LNCAP (cell line): Measurements from ENCODE around the gene HAND2.

Experiments used
- TF ChIP-seq, protein P1 (sequence below): fragments of 450-650 bp; IDR thresholded peaks from 2 replicates; pipeline ENCODE4 v1.5.1; 2017; ENCODE audit warnings: mild to moderate bottlenecking

The HAND2 gene

DNA sequence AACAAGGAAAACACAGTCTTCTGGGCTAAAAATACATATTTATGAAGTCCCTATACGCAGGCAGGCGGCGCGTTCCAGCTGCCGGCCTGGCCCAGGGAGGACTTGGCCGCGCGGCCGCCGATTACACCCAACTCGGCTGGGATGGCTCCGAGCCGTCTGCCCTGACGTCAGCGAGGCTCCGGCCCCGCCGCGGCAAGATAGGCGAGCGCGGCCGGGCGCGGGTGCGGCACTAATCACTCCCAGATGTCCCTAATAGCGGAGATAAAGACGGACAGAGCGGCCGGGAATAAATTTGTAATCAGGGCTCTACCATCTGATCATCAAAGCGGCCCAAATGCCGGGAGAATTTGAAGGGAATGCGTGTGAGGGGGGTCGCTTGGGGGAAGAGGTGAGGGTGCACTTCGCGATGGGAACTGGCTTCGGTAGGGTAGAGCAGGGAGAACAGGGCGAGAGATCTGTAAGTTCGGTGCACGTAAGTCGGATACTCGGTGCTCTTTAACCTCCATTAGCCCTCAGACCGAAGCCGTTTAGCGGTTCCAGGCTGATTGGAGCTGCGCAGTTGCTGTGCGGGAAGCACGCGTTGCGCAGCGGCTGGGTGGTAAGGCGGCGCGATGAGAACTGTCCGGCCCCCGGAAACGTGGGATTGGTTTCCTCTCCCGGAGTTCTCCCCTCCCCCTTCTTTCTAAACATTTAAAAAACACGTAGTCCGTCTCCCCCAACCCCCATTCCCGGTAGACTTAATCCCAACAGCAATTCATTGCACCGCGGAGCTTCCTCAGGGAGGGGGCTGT lies 7.7 kb downstream of the HAND2 start:
- TF ChIP-seq, protein P1, sequence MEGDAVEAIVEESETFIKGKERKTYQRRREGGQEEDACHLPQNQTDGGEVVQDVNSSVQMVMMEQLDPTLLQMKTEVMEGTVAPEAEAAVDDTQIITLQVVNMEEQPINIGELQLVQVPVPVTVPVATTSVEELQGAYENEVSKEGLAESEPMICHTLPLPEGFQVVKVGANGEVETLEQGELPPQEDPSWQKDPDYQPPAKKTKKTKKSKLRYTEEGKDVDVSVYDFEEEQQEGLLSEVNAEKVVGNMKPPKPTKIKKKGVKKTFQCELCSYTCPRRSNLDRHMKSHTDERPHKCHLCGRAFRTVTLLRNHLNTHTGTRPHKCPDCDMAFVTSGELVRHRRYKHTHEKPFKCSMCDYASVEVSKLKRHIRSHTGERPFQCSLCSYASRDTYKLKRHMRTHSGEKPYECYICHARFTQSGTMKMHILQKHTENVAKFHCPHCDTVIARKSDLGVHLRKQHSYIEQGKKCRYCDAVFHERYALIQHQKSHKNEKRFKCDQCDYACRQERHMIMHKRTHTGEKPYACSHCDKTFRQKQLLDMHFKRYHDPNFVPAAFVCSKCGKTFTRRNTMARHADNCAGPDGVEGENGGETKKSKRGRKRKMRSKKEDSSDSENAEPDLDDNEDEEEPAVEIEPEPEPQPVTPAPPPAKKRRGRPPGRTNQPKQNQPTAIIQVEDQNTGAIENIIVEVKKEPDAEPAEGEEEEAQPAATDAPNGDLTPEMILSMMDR = no peak

DNA sequence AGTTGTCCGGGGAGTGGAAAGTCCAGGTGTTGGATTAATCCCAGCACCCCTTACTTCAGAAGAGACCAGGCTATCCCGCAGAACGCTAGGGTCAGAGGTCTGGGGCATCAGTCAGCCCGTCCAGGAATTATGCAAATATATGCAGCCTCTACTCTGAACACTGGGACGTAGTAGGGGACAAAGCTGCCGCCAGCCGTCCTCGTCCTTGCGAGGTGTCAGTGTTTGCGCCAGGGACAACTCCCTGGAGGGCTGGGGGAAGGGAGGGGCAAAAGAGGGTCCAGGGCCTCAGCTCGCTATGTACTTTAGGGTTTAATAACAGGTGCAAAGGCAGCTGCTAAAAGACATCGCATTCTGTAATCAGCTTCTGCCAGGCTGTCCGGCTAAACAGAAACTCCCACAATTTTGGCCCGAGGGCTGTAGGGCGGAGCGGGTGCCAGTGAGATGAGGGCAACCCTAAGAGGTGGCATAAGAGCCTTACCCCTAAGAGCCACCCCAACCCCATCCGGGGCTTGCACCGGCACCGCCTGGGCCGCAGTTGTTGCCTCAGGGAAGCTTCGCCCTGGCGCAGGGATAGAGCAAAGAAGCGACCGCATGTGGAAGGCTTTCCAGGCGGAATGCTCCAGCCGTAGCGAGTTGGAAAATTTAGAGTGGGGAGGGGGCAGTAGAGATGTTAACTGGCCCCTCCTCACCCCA lies 8.4 kb downstream of the HAND2 start:
- TF ChIP-seq, protein P1 = no peak

DNA sequence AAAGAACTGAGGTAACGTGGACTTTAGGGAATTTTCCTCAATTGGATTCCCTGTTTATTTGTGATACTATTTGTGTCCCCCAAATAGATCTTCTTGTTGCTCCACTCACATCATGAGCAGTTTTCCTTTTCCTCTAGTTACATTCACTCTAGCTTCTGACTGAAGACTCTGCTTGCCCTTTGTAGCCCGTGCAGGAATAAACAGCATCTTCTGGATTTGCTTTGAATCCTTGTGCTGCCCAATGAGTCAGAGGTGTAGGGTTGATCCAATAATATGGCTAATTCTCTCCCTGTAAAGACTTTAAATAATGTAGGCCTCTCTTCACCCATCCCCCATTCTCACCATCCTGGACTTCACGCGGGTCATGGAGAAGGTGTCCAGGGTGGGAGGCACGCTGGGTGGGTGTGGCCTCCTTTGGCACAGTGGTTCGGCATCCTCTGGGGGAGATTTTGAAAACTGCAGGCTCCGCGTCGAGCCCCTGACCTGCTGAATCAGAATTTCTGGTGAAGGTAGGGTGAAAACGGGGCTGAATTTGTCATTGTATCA lies 9.0 kb downstream of the HAND2 start:
- TF ChIP-seq, protein P1 = no peak

DNA sequence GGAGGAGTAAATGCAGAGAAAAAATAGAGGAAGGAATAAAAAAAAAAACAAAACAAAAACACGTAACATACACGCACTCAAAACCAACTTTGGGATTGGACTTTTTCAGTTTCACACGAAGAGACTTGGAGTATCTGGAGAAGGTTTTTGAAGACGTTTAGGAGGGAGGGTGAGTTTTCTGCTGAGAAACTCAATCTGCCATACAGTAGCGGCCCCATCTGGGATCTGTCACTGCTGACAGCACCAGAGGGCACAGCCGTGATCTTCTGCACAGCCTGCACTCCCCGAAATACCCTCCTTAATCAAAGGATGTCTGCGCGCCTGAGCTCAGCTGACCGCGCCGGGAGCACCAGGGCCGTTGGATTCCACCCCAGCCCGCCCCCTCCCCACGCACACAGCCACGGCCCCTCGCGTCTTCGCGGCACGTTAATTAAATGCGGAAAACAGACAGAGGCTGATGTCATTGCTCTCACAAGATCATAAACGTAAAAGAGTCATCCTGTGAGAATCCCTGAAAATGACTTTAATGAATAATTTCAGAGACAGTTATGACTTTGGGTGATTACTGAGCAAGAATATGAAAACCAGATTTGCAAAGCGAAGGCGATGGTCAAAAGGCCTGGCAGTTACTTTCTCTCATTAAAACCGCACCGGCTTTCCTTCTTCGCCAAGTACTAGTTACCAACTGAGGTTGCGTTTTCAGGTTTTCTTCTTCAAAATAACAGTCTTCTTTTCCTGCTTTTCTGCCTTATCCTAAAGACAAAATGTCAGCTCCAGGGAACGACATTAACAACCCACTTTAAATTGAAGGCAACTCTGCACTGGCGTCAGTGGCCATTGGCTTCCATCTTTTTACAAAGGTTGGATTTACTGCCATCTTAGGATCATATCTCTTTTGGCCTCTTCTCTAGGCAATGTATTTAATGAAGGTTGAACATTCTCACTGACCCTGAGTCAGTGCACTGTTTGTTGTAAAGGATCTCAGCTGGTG lies 10.6 kb downstream of the HAND2 start:
- TF ChIP-seq, protein P1 = no peak

DNA sequence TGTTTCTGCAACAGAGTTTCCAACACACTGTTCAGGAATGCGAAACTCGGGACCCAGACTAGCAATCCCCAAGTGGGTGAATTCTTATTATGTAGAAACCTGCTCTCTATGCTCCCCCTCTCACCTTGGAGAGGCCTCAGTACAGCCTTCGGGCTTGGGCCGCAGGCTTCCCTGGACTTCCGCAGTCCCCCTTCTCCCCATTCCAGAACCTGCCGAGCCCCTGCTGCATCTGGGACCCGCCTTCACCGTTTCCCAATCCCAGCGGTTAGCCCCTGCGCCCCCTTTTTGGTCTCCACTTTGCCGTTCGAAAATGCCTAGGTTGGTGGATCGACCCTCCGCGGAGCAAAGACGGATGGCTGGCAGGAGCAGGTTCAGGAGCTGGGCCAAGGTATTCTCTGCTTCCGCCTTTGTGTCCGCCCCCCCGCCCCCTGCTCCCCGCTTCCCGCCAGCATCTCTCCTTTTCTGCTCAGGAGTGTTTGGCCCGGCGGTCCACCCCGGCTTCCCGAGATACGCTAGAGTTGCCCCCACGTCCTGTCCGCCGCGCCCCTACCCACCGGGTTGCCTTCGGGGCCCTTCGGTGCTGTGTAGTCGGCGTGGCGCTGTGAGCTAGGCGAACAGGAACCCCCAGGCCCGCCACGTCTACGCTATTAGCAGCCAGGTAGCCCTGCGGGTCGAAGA lies 11.5 kb downstream of the HAND2 start:
- TF ChIP-seq, protein P1 = no peak

DNA sequence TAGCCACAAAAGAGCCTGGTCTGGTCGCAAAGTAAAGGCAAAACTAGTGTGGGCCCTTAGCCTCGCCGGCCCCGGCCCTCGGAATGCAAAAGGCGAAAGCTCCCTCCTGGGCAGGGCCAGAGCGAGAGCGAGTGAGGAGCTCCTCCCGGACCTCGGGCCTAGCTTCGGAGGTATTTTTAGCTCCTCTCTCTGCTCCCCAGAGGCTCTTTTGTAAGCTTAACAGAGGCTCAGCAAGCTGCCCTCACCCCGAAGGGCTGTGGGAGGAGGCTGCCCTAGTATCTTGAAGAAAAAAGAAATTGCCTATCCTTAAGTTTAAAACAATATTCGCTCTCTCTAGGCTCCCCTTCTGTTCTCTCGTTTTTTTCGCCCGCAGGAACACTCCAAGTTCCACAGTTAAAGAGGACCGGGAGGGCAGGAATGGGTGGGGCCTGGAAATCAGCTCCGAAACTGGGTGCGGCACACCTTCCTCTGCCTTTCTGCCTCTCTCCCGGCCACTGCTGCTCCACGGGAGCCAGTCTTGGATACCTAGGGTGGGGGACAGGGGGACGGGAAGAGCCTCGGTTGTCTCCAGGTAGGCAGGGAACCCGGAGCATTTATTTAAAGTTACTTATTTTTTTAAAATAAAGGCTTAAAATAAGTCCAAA lies 12.1 kb downstream of the HAND2 start:
- TF ChIP-seq, protein P1 = no peak
